GM21619 (cell line): ENCODE results near the gene IL2RG.

ENCODE experiments used
- ATAC-seq: cut with Tn5 transposase; IDR thresholded peaks from one replicate; pipeline ENCODE4 v1.9.1; 2021; ENCODE audit not compliant: unreplicated experiment

IL2RG gene

GRCh38 chrX:71081330-71082123, 29.9 kb downstream of the IL2RG start:
- ATAC-seq: no peak

- no peak for ATAC-seq
Observed at GRCh38 chrX:71070531-71070930, 40.8 kb downstream of the IL2RG start.

DNA sequence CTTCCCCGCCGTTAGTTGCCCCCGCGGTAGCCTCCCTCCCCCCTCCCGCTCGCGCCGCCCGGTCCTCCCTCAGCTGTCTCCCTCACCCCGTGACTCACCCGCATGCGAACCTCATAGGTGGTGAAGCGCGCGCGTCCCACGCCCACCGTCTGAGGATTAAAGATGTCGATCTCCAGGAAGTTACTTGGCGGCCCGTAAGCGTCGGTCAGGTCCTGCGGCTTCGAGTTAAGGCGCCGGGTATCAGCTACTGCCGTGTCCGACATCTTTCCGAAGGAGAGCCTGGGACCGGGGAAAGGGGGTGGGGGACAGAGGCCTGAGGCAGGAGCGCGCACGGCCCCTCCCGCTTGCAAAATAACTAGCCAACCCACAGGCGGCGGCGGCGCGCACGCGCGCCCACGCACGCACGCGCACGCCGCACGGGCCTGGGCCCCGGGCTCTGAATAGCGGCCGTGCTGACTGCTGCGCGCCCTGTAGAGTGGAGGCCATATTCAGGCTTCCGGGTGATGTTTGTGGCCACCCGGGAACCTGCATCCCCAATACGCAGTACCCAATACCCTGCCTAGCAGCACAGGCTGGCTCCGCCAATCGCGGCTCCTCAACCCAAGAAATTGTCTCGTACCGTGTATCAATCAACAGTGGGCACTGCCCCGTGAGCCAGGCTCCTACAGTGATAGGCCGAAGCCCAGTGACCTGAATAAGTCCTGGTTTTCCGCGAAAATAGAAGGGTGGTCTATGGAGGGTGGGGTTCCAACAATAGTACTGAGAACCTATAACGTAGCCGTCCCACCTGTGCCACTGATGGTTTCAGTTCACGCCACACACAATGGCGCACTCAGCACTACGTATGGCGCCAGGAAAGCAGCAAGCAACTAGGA, 43.1 kb downstream of the IL2RG start, which contains the start of gene SNX12:
Gene SNX12, minus strand, starts transcription at position 291 of the 875 bp plus-strand sequence. Its CDS starts 28 bp downstream, at position 263.
- ATAC-seq: peak; percentile 97

- no peak for ATAC-seq
Observed at GRCh38 chrX:71067712-71068043, 43.7 kb downstream of the IL2RG start.

DNA sequence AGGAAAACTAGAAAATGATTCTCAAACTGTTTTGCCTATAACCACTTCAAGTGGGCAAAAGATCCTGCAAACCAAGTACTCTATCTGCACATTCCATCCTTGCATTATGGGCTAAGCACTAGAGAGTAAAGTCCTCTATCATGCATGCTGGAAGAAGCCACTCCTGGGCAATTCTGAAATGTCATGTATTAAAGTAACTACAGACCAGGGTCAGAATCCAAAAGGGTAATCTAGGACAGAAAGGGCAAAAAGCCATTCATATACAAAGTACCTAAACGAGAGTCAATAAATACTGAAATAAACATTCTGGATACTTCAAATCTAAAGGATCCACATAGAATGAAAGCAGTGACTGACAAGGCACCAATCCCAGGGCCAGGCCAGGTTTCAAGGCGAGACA, 44.3 kb downstream of the IL2RG start:
- no peak for ATAC-seq

GRCh38 chrX:71060127-71060526, 51.2 kb downstream of the IL2RG start:
- ATAC-seq: no peak

GRCh38 chrX:71057848-71058530, 53.4 kb downstream of the IL2RG start:
- no peak for ATAC-seq
